Sigmoid colon (tissue), 4 donors: ENCODE results near the gene IL20RB.

ENCODE experiments used
- CTCF ChIP-seq, 4 experiments: fragments of 450-650 bp in 3 of 4; fragments of 200-600 bp in 1 of 4; IDR thresholded peaks; one replicate each; pipeline ENCODE4 v1.5.1; 2016 to 2019; ENCODE audit warnings: antibody characterized with exemption in 4 of 4, mild to moderate bottlenecking in 3 of 4, moderate library complexity in 2 of 4
- EP300 ChIP-seq, 4 donors: sonication (generic); formaldehyde crosslinking; IDR thresholded peaks; one replicate each; pipeline ENCODE4 v1.6.1; 2017; ENCODE audit warnings: antibody characterized with exemption in 4 of 4
- POLR2A ChIP-seq, 2 donors: fragments of 450-650 bp; IDR thresholded peaks; one replicate each; pipeline ENCODE4 v1.6.1; 2016; ENCODE audit warnings: antibody characterized with exemption in 2 of 2, mild to moderate bottlenecking in 2 of 2, moderate library complexity in 2 of 2
- POLR2AphosphoS5 ChIP-seq, 4 donors: sonication (generic); formaldehyde crosslinking; IDR thresholded peaks; one replicate each; pipeline ENCODE4 v1.6.1; 2017; ENCODE audit warnings: antibody characterized with exemption in 4 of 4

DNA sequence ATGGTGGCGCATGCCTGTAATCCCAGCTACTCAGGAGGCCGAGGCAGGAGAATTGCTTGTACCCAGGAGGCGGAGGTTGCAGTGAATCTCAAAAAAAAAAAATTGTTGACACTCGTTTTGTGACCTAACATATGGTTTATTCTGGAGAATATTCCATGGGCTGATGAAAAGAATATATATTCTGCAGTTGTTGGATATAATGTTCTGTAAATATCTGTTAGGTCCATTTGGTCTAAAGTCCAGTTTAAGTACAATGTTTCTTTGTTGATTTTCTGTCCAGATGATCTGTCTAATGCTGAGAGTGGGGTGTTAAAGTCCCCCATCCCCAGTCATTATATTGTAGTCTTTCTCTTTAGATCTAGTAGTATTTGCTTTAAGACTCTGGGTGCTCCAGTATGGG is 15.6 kb downstream of the IL20RB start:
- TF ChIP-seq CTCF (IDR thresholded peaks at IDR 0.05) (no peak), POLR2AphosphoS5 (IDR thresholded peaks at IDR 0.05) (no peak), POLR2A (IDR thresholded peaks at IDR 0.05) (no peak), EP300 (IDR thresholded peaks at IDR 0.05) (no peak)
